ENCODE results near the gene SUPT16H.
"Not testable (repeated sequence)": the region's sequence is repeated elsewhere in the genome, so short reads cannot be mapped to it uniquely, and the experiment has no call there.

The SUPT16H gene

DNA sequence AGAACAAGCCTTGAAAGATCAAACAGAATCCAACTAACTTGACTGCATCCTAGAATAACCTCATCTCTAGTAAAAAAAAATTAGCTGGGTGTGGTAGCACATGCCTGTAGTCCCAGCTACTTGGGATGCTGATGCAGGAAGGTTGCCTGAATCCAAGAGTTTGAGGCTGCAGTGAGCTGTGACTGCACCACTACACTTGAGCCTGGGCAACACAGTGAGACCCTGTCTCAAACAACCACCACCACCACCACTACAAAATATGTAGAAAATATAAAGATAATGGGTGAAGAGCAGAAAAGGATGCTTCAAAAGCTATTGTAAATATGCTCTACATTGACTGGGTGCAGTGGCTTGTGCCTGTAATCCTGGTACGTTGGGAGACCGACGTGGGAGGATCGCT is 27.3 kb downstream of the SUPT16H start:
- no peak for DNase-seq

- DNase-seq, result no peak
Observed at GRCh38 chr14:21352587-21352986, 31.2 kb downstream of the SUPT16H start.

- no peak for DNase-seq
Observed at GRCh38 chr14:21350539-21350938, 33.3 kb downstream of the SUPT16H start.

- no peak for DNase-seq
Observed at GRCh38 chr14:21347201-21347600, 36.6 kb downstream of the SUPT16H start.

DNA sequence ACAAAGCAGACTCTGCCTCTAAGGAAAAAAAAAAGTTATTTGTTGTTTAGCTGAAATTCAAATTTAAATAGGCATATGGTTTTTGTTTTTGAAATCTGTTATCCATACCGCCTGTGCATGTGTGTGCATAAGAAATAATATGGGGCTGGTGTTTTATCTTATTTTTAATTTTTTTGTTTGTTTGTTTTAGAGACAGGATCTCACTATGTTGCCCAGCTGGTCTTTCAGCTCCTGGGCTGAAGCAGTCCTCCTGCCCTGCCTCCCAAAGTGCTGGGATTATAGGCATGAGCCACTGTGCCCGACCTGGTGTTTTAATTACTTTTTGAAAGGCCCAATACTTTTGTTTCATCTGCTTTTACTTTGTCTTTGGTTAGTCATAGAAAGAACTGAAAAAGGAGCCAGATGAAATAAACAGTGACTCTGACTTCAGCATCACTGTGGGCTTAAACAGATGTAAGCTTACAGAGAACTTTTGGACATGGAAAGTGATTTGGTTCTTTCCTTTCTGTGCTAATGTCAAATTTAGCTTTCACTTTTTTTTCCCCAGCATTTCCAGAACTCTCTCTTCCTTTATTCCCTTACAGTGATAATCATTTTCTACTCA is 37.2 kb downstream of the SUPT16H start:
- no peak for DNase-seq

- DNase-seq, result no peak
Observed at GRCh38 chr14:21343035-21343794, 40.6 kb downstream of the SUPT16H start.

DNA sequence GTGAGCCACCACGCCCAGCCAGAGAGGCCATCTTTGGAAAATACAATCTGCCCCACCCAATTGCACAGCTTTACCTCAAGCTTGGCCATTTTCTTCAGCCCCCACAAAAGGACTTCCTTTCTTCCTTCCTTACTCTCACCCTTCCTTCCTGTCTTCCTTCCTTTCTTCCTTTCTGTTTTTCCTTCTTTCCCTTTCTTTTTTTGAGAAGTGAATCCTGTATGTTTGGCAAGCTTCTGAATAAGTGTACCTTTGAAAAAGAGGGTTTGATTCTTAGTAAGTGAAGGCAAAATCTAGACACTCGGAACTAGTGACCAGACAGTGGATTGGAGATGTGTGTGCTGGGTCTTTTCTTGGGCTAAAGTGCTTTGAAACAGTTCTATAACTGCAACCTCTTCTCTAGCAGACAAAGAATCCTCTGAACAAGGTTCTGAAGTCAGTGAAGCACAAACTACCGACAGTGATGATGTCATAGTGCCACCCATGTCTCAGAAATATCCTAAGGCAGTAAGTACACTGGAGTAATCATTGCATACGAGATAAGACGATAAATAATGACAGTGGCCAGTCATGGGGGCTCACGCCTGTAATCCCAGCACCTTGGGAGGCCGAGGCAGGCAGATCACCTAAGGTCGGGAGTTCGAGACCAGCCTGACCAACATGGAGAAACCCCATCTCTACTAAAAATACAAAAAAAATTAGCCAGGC is 49.5 kb downstream of the SUPT16H start:
- no peak for DNase-seq

DNA sequence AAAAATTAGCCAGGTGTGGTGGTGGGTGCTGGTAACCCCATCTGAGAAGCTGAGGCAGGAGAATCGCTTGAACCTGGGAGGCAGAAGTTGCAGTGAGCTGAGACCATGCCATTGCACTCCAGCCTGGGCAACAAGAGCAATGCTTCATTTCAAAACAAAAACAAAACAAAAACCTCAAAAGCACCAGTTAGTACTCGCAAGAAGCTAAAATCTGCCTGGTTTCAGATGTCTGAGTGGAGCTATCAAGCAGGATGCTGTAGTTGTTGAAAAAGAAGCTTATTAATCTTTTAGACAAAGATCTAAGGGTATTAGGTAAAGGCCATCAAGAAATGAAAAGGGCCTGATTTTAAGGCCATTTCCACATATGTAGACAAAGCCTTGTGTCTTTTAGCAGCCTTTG is 50.9 kb downstream of the SUPT16H start:
- no peak for DNase-seq

DNA sequence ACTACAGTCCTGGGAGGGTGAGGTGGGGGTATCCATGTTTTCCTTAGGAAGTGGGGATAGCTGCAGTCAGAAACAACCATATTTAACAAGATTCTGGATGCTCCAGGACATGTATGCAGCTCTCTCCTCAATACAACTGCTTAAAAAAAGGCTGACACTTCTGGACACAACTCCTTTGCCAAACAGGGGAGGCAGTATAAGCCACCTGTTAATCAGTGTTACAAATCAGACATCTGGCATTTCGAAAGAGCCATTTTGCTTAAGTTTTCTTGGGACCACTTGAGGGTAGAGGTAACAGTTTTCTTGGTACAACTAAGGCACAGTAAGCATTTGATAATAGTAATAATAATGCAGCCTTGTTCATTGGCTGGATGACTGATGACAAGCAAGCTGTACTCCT is 56.8 kb downstream of the SUPT16H start:
- no peak for DNase-seq

DNA sequence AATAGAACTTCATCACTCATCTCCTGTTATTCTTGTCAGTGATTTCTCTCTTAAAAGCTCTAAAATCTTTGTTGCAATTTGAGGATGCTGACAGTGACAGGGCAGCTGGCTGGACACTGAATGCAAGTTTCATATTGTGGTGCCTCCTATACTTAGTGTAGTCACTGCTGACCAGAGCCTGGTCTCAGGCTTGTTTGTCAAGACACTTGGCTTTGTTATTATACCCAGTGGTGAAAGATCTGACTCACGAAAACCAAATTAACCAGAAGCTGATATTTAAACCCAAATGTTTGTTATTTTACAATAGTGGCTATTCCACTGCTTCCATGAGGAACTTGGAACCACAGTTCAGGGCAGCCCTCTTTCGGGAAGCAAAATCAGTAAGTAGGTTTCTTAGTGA is 61.1 kb downstream of the SUPT16H start:
- no peak for DNase-seq

DNA sequence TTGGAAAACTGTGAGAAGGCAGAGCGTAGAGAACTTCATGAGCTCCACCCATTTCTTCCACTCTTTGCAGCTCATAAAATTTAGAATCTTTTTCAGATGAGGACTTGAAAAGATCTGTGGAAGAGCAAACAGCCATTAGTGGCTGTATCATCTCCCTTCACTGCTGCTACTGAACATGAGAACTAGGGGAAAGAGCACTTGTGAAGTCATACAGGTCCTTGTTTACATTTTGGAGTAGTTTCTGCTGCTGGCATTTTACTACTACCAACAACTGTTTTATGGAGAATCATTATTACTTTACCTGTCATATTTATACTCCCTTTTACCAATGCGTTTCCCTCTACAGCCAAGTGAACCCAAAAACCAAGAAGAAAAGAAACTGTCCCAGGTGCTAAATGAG is 62.9 kb downstream of the SUPT16H start:
- no peak for DNase-seq

DNA sequence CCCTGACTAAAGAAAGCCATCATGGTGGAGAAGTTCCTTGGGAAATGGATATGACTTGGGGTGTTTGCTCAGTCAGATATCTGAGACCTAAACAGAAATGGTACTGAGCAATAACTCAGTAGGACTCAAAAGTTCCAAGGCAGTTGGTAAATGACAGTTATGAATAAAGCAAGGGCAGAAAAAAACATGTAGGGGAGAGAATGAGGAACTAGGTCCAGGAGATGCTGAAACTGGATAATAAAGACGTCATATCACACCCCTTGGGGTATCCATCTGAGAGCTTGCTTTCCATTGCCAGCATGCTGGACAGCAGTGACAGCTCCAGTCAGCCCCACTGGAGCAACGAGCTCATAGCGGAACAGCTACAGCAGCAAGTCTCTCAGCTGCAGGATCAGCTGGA is 66.4 kb downstream of the SUPT16H start:
- no peak for DNase-seq

DNA sequence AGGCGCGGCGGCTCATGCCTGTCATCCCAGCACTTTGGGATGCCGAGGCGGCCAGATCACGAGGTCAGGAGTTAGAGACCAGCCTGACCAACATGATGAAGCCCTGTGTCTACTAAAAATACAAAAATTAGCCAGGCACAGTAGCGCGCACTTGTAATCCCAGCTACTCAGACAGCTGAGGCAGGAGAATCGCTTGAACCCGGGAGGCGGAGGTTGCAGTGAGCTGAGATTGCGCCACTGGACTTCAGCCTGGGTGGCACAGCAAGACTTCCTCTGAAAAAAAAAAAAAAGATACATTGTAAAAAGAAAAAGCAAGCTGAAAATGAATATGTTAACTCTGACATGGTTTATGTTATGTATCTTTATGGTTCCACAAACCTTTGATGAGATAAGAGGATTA is 70.3 kb downstream of the SUPT16H start:
- DNase-seq, result no peak

- DNase-seq, result no peak
Observed at GRCh38 chr14:21311614-21312013, 72.2 kb downstream of the SUPT16H start.

GRCh38 chr14:21309956-21310355 is 73.9 kb downstream of the SUPT16H start:
- no peak for DNase-seq

DNA sequence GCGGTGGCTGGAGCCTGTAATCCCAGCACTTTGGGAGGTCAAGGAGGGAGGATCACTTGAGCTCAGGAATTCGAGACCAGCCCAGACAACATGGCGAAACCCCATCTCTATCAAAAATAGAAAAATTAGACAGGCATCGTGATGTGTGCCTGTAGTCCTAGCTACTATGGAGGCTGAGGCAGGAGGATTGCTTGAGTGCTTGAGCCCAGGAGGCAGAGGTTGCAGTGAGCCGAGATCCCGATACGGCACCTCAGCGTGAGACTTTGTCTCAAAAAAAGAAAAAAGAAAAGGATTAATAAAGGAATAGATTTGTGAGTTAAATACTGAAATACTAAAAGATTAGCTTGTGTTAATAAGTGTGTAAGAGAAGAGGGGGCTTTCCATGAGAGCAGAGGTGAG is 74.6 kb downstream of the SUPT16H start:
- DNase-seq, result no peak

- DNase-seq, result no peak
Observed at GRCh38 chr14:21308479-21309237, 75.2 kb downstream of the SUPT16H start.

- no peak for DNase-seq
Observed at GRCh38 chr14:21308132-21308478, 75.7 kb downstream of the SUPT16H start.

DNA sequence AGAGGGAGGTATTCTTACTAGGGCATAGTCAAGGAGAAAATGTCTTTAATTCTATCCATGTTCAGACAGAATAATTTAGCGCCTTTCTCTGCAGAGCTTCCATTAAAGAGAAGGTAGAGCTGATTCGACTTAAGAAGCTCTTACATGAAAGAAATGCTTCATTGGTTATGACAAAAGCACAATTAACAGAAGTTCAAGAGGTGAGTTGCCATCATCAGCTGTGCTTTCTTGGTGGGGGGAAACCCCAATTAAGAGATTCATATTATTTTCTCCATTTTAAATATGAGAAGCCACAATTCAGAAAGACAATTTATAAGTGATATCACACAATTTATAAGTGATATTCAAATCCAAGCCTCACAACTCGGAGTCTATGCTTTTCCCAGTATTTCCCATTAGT is 76.2 kb downstream of the SUPT16H start:
- no peak for DNase-seq

- not testable (repeated sequence) for DNase-seq
Observed at GRCh38 chr14:21302836-21303140, 81.0 kb downstream of the SUPT16H start.

GRCh38 chr14:21302013-21302835 is 81.6 kb downstream of the SUPT16H start:
- no peak for DNase-seq
